CD4-positive, alpha-beta memory T cell (primary cell): ENCODE measurements around the gene CTNND1. TPM values are rescaled to one million over a fixed set of nuclear protein-coding genes. Genes with fewer than 3 reads are reported as not detected.

ENCODE experiments used
- CTCF ChIA-PET: fragments of 350-600 bp; sonication (Branson Sonifier 250); formaldehyde crosslinking; loops from one replicate; lab custom pipeline; 2021; ENCODE audit warnings: inconsistent platforms; ENCODE audit not compliant: partially characterized antibody; lab: Charles Lee
- POLR2A ChIA-PET: fragments of 350-600 bp; sonication (Branson Sonifier 250); formaldehyde crosslinking; loops from one replicate; lab custom pipeline; 2021; ENCODE audit not compliant: partially characterized antibody; lab: Charles Lee
- DNase-seq, 5 donors: peaks; one replicate each; pipeline versions ENCODE4 v3.0.0 to v3.0.0-alpha.2; 2020 to 2022; ENCODE audit warnings: mixed read lengths in 1 of 5
- H3K27ac ChIP-seq: one replicate; pipeline ENCODE4 v1.7.0; 2013; ENCODE audit warnings: low read depth, low read length
- H3K27me3 ChIP-seq: 2 replicates; pipeline ENCODE4 v1.7.0; 2013; ENCODE audit warnings: mild to moderate bottlenecking, low read length, moderate library complexity; ENCODE audit not compliant: insufficient read depth
- H3K36me3 ChIP-seq: 2 replicates; pipeline ENCODE4 v1.7.0; 2013; ENCODE audit warnings: mild to moderate bottlenecking, low read length, moderate library complexity; ENCODE audit not compliant: insufficient read depth
- H3K4me1 ChIP-seq: 2 replicates; pipeline ENCODE4 v1.7.0; 2013; ENCODE audit warnings: mild to moderate bottlenecking, low read length, moderate library complexity; ENCODE audit not compliant: insufficient read depth
- H3K4me3 ChIP-seq, 2 donors: one replicate each; pipeline ENCODE4 v1.7.0; 2013; ENCODE audit warnings: low read length in 2 of 2, mild to moderate bottlenecking in 1 of 2
- H3K9me3 ChIP-seq, 2 donors: one replicate each; pipeline ENCODE4 v1.7.0; 2013; ENCODE audit warnings: low read length in 2 of 2, control low read depth in 1 of 2; ENCODE audit not compliant: control insufficient read depth in 1 of 2
- H3K27ac Mint-ChIP-seq, 7 donors: one replicate each; pipeline ENCODE4 v1.8.0; 2020 to 2021; ENCODE audit warnings: mixed read lengths in 7 of 7, mild to moderate bottlenecking in 6 of 7, inconsistent platforms in 3 of 7, moderate library complexity in 3 of 7
- H3K27me3 Mint-ChIP-seq, 2 donors: one replicate each; pipeline ENCODE4 v1.8.0; 2020 to 2021; ENCODE audit warnings: mixed read lengths in 2 of 2
- H3K36me3 Mint-ChIP-seq, 2 donors: one replicate each; pipeline ENCODE4 v1.8.0; 2020 to 2021; ENCODE audit warnings: mixed read lengths in 2 of 2, inconsistent platforms in 1 of 2, mild to moderate bottlenecking in 1 of 2
- H3K4me1 Mint-ChIP-seq, 4 donors: one replicate each; pipeline ENCODE4 v1.8.0; 2020 to 2021; ENCODE audit warnings: mixed read lengths in 4 of 4, mild to moderate bottlenecking in 1 of 4
- H3K4me3 Mint-ChIP-seq, 8 donors: one replicate each; pipeline ENCODE4 v1.8.0; 2020 to 2021; ENCODE audit warnings: mixed read lengths in 8 of 8, mild to moderate bottlenecking in 7 of 8, moderate library complexity in 6 of 8, inconsistent platforms in 3 of 8
- H3K9me3 Mint-ChIP-seq, 8 donors: one replicate each; pipeline ENCODE4 v1.8.0; 2020 to 2021; ENCODE audit warnings: mixed read lengths in 8 of 8, mild to moderate bottlenecking in 5 of 8, inconsistent platforms in 3 of 8, moderate library complexity in 1 of 8
- intact Hi-C: fragments of 100-400 bp; cut with micrococcal nuclease; formaldehyde crosslinking; loops from one replicate; pipeline ENCODE4 v1.15.1; 2023
- polyA plus RNA-seq, 2 donors: library from polyadenylated mRNA; unstranded; fragments of 300-500 nt; fragmentation: Illumina TruSeq; gene quantifications; one replicate each; pipeline ENCODE4 v1.2.3, GENCODE V29; 2021
- total RNA-seq, 2 experiments: library from RNA; stranded (reverse); gene quantifications; one replicate each; pipeline ENCODE4 v1.2.3, GENCODE V29; 2021

Gene CTNND1
- total and polyA plus RNA-seq, 4 experiments from 2014 or later, result 0.91 to 11.1 (median 5.9) TPM

- no peak overlapping the region for H3K27ac ChIP-seq
- no peaks in the 10 kb centered on the region for H3K9me3 ChIP-seq
- Mint-ChIP-seq H3K27ac (no peak overlapping the region), H3K36me3 (peaks cover 0 to 4% of the 10 kb centered on the region in 2 donors), H3K27me3 (no peaks in the 10 kb centered on the region), H3K9me3 (peaks cover 0 to 1% (median 0%) of the 10 kb centered on the region in 8 donors), H3K4me1 (peaks cover 0 to 14% (median 4%) of the 10 kb centered on the region in 4 donors), H3K4me3 (no peak overlapping the region)
- no peaks in the 10 kb centered on the region for H3K27me3 ChIP-seq
- H3K36me3 ChIP-seq, result no peaks in the 10 kb centered on the region
- H3K4me3 ChIP-seq, result no peak overlapping the region
- no peaks in the 10 kb centered on the region for H3K4me1 ChIP-seq
- no peak for DNase-seq
- CTCF ChIA-PET, result interaction anchor here (2.0 kb wide), 1 partner anchor 29 kb away, joined by 8 read pairs; no protein-coding TSS in a partner anchor
- intact Hi-C loops, result no loop called here
- POLR2A ChIA-PET, result no interaction called here
Measured at GRCh38 chr11:57771365-57771764, 9.8 kb downstream of the CTNND1 start.

DNA sequence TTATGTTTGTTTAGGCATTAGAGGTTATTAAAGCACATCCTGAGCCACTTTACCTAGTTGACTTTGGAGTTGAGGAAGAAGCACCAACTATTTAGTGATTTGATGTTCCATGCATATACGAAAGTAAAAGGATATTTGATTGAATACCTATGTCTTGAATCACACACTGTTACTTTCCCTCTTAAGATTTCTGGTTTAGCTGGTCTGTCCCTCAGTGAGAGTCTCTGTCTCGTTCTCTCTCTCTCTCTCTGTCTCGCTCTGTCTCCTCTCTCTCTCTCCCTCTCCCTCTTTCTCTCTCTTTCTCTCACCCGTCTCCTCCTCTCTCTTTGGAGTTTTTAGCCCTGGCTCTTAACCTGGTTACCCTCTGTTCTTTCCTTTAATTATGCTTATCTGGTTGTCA lies 11.0 kb downstream of the CTNND1 start:
- Histone ChIP-seq H3K27ac (no peak overlapping the region), H3K4me1 (no peaks in the 10 kb centered on the region), H3K36me3 (no peaks in the 10 kb centered on the region), H3K4me3 (no peak overlapping the region), H3K27me3 (no peaks in the 10 kb centered on the region), H3K9me3 (no peaks in the 10 kb centered on the region)
- H3K4me1 Mint-ChIP-seq, result peaks cover 0 to 14% (median 4%) of the 10 kb centered on the region in 4 donors
- H3K36me3 Mint-ChIP-seq, result peaks cover 0 to 5% of the 10 kb centered on the region in 2 donors
- H3K27ac Mint-ChIP-seq, result peak overlapping the region in 2 of 7 donors; percentile 37 to 53
- H3K27me3 Mint-ChIP-seq, result no peaks in the 10 kb centered on the region
- ChIA-PET CTCF (interaction anchor here (0.7 kb wide), 1 partner anchor 173 kb away, joined by 4 read pairs; no protein-coding TSS in a partner anchor), POLR2A (no interaction called here)
- intact Hi-C loops, result no loop called here
- peaks cover 0 to 1% (median 0%) of the 10 kb centered on the region in 8 donors for H3K9me3 Mint-ChIP-seq
- DNase-seq, result no peak
- no peak overlapping the region for H3K4me3 Mint-ChIP-seq

DNA sequence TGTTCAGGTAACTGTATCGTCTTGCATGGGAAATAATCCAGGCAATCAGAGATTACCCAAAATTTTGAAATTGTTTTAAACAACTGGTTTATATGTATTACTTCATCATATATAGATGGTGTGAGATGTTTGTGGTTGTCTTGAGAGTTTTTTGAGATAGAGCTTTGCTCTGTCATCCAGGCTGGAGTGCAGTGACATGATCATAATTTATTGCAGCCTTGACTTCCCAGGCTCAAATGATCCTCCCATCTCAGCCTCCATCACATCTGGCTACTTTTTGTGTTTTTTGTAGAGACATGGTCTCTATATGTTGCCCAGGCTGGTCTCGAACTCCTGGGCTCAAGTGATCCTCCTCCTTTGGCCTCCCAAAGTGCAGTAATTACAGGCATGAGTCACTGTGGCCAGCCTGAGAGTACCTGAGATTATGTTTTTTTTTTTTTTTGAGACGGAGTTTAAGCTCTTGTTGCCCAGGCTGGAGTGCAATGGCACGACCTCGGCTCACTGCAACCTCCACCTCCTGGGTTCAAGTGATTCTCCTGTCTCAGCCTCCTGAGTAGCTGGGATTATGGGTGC lies 11.5 kb downstream of the CTNND1 start:
- H3K36me3 Mint-ChIP-seq, result peaks cover 0 to 5% of the 10 kb centered on the region in 2 donors

DNA sequence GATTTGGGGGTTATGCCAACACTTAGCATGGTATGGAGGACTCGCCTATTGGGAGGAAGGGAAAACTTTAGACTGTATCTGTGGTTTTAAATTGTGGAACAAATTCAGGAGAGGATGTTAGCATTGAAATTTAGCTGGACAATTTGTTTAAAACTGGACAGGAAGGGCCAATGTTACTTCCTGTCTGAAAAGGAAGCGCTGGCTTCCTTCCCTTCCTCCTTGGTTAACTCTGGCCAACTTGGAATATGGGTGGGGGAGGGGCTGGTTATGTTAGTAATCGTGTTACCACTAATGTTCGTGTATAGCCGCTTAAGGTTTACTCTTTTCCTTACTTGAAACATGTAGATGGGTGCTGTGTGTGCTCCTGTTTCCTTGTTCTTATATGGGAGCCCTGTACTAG lies 13.9 kb downstream of the CTNND1 start:
- H3K4me3 Mint-ChIP-seq, result no peak overlapping the region
- DNase-seq, result no peak
- peaks cover 0 to 1% (median 0%) of the 10 kb centered on the region in 8 donors for H3K9me3 Mint-ChIP-seq
- H3K4me1 Mint-ChIP-seq, result peaks cover 0 to 14% (median 4%) of the 10 kb centered on the region in 4 donors
- H3K36me3 ChIP-seq, result no peaks in the 10 kb centered on the region
- no peaks in the 10 kb centered on the region for H3K27me3 ChIP-seq
- H3K4me3 ChIP-seq, result no peak overlapping the region
- CTCF ChIA-PET, result interaction anchor here (1.3 to 1.8 kb wide), 2 partner anchors 10 to 25 kb away, joined by 4 to 8 read pairs; no protein-coding TSS in a partner anchor
- H3K9me3 ChIP-seq, result no peaks in the 10 kb centered on the region
- H3K4me1 ChIP-seq, result no peaks in the 10 kb centered on the region
- H3K36me3 Mint-ChIP-seq, result peaks cover 0 to 5% of the 10 kb centered on the region in 2 donors
- POLR2A ChIA-PET, result no interaction called here
- intact Hi-C loops, result no loop called here
- no peak overlapping the region for H3K27ac ChIP-seq
- H3K27ac Mint-ChIP-seq, result no peak overlapping the region
- no peaks in the 10 kb centered on the region for H3K27me3 Mint-ChIP-seq

More for the DNA sequence above, 11.5 kb downstream of the CTNND1 start:
- Histone ChIP-seq H3K4me1 (no peaks in the 10 kb centered on the region), H3K4me3 (no peak overlapping the region), H3K27me3 (no peaks in the 10 kb centered on the region), H3K27ac (no peak overlapping the region), H3K36me3 (no peaks in the 10 kb centered on the region), H3K9me3 (no peaks in the 10 kb centered on the region)
- Mint-ChIP-seq H3K27ac (no peak overlapping the region), H3K27me3 (no peaks in the 10 kb centered on the region), H3K4me1 (peaks cover 0 to 14% (median 4%) of the 10 kb centered on the region in 4 donors), H3K9me3 (peaks cover 0 to 1% (median 0%) of the 10 kb centered on the region in 8 donors), H3K4me3 (no peak overlapping the region)
- ChIA-PET CTCF (interaction anchor here (0.7 kb wide), 1 partner anchor 173 kb away, joined by 4 read pairs; no protein-coding TSS in a partner anchor), POLR2A (no interaction called here)
- intact Hi-C loops, result no loop called here
- no peak for DNase-seq

- no peaks in the 10 kb centered on the region for H3K27me3 ChIP-seq
- CTCF ChIA-PET, result interaction anchor here (0.9 to 1.8 kb wide), 2 partner anchors 25 to 282 kb away, joined by 4 to 8 read pairs; no protein-coding TSS in a partner anchor
- DNase-seq, result no peak
- Mint-ChIP-seq H3K27ac (no peak overlapping the region), H3K4me3 (no peak overlapping the region), H3K36me3 (peaks cover 0 to 5% of the 10 kb centered on the region in 2 donors), H3K9me3 (peaks cover 0 to 1% (median 0%) of the 10 kb centered on the region in 8 donors), H3K4me1 (peaks cover 0 to 14% (median 4%) of the 10 kb centered on the region in 4 donors), H3K27me3 (no peaks in the 10 kb centered on the region)
- POLR2A ChIA-PET, result no interaction called here
- H3K4me1 ChIP-seq, result no peaks in the 10 kb centered on the region
- H3K36me3 ChIP-seq, result no peaks in the 10 kb centered on the region
- intact Hi-C loops, result no loop called here
- no peak overlapping the region for H3K27ac ChIP-seq
- H3K9me3 ChIP-seq, result no peaks in the 10 kb centered on the region
- no peak overlapping the region for H3K4me3 ChIP-seq
Measured at GRCh38 chr11:57776031-57776521, 14.5 kb downstream of the CTNND1 start.

DNA sequence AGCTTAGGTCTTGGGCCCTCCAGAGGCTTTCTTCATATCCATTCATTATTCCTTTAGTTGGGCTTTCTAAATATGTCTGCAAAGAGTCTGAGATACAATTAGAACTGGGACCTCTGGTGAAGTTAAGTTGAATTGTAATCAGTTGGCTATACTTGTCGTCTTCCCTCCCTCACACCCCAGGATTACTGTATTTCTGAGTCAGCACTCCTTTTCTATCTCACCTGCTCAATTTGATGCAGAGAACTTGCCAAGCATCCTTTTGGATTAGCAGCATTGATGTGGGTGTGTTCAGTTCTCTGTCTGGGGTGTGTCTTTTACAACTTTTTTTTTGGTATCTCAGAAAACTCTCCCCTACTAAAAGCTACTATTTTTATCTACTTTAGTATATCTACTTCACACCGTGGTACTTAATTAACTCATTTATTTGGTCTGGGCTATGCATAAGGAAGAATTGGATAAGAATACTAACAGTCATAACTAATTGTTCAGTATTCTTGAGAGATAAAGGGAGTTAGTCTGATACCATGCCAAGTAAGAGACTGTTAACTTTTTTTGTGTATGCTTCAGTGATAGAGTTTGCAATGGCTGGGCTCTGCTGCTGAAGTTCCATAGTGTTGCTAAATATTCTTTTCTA lies 15.1 kb downstream of the CTNND1 start:
- ChIA-PET CTCF (interaction anchor here (0.9 to 1.2 kb wide), 2 partner anchors 24 to 283 kb away, joined by 3 to 4 read pairs; no protein-coding TSS in a partner anchor), POLR2A (no interaction called here)

GRCh38 chr11:57777969-57778317 lies 16.3 kb downstream of the CTNND1 start:
- Histone ChIP-seq H3K4me3 (no peak overlapping the region), H3K9me3 (no peaks in the 10 kb centered on the region), H3K4me1 (no peaks in the 10 kb centered on the region), H3K27me3 (no peaks in the 10 kb centered on the region), H3K27ac (no peak overlapping the region), H3K36me3 (no peaks in the 10 kb centered on the region)
- CTCF ChIA-PET, result no interaction called here
- Mint-ChIP-seq H3K27me3 (no peaks in the 10 kb centered on the region), H3K27ac (no peak overlapping the region), H3K9me3 (no peaks in the 10 kb centered on the region), H3K4me3 (no peak overlapping the region), H3K36me3 (peaks cover 0 to 5% of the 10 kb centered on the region in 2 donors), H3K4me1 (peaks cover 0 to 14% (median 4%) of the 10 kb centered on the region in 4 donors)
- intact Hi-C loops, result no loop called here
- POLR2A ChIA-PET, result interaction anchor here (0.8 kb wide), 1 partner anchor 22 kb away, joined by 3 read pairs; no protein-coding TSS in a partner anchor
- no peak for DNase-seq

More for the DNA sequence above, 15.1 kb downstream of the CTNND1 start:
- peaks cover 0 to 14% (median 4%) of the 10 kb centered on the region in 4 donors for H3K4me1 Mint-ChIP-seq
- intact Hi-C loops, result no loop called here
- H3K27ac ChIP-seq, result no peak overlapping the region
- H3K9me3 Mint-ChIP-seq, result no peaks in the 10 kb centered on the region
- H3K4me3 ChIP-seq, result no peak overlapping the region
- peaks cover 0 to 5% of the 10 kb centered on the region in 2 donors for H3K36me3 Mint-ChIP-seq
- H3K9me3 ChIP-seq, result no peaks in the 10 kb centered on the region
- no peaks in the 10 kb centered on the region for H3K36me3 ChIP-seq
- no peaks in the 10 kb centered on the region for H3K27me3 Mint-ChIP-seq
- H3K4me3 Mint-ChIP-seq, result no peak overlapping the region
- no peaks in the 10 kb centered on the region for H3K27me3 ChIP-seq
- no peak for DNase-seq
- H3K4me1 ChIP-seq, result no peaks in the 10 kb centered on the region
- no peak overlapping the region for H3K27ac Mint-ChIP-seq
